ENCODE data around the gene VIPR2.

DNA sequence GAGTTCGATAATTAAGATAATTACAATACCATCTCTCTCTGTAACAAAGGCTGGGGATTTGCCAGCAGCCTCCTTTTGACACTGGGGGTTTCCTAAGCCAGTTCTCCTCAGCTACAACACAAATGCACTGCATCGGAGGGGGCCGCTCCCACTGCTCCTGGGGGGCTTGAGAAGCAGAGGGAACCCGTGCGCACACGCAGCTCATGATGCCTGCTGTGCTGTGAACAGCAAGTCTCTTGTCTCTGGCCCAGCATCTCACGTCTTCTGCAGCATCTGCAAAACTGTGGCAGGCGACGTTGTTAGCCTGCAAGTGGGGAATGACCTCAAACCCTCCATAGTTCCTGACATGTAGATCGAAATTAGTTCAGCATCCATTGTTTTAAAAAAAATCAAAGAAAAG lies 5.5 kb downstream of the VIPR2 start:
- no peak for TF ChIP-seq CTCF (IDR thresholded peaks at IDR 0.05; ENCODE audit: borderline replicate concordance, extremely low read depth, low read length, poor library complexity, severe bottlenecking)
- no peak for TF ChIP-seq EZH2 (IDR thresholded peaks at IDR 0.05; ENCODE audit: borderline replicate concordance, low read depth, low read length, severe bottlenecking)
